HepG2 (cell line): ENCODE data around the gene RSPH9. TPM values are rescaled to one million over a fixed set of nuclear protein-coding genes. Genes with fewer than 3 reads are reported as not detected.

Experiments used
- AGO1 ChIP-seq: fragments of 200-400 bp; formaldehyde crosslinking; IDR thresholded peaks from 2 replicates; pipeline ENCODE4 v1.6.1; 2017; ENCODE audit warnings: mild to moderate bottlenecking, low read depth, low read length, moderate library complexity; ENCODE audit not compliant: poor library complexity, severe bottlenecking
- ELF4 ChIP-seq: sonication (generic); formaldehyde crosslinking; IDR thresholded peaks from 2 replicates; pipeline ENCODE4 v1.5.0; 2020; ENCODE audit warnings: missing genetic modification reagents, mild to moderate bottlenecking, moderate library complexity, borderline replicate concordance
- ZZZ3 ChIP-seq: sonication (generic); formaldehyde crosslinking; IDR thresholded peaks from 2 replicates; pipeline ENCODE4 v1.4.0; 2020; ENCODE audit warnings: missing genetic modification reagents, mild to moderate bottlenecking, borderline replicate concordance
- polyA plus RNA-seq, 8 experiments: library from polyadenylated mRNA; depleted of rRNA in 3 of 8; stranded (reverse) in 7 of 8; unstranded in 1 of 8; fragments of >200 nt; fragmentation: Illumina TruSeq in 4 of 8; extraction: Trizol in 4 of 8; gene quantifications; 2 replicates each; pipeline versions ENCODE4 v1.2.1 to v1.2.3, GENCODE V29; 2011 to 2016; ENCODE audit warnings: low read depth in 4 of 8, missing spikeins in 1 of 8, mixed read lengths in 1 of 8; ENCODE audit not compliant: insufficient read depth in 1 of 8
- total RNA-seq, 5 experiments: library from RNA; depleted of rRNA; stranded (reverse); fragments of >200 nt; fragmentation: Illumina TruSeq; extraction: Trizol; gene quantifications; 2 replicates each; pipeline ENCODE4 v1.2.3, GENCODE V29; 2016; ENCODE audit warnings: low read depth in 1 of 5
- TF ChIP-seq, protein P1 (sequence below): sonication (generic); formaldehyde crosslinking; IDR thresholded peaks from 2 replicates; pipeline ENCODE4 v1.4.0; 2020; ENCODE audit warnings: missing genetic modification reagents
- TF ChIP-seq, protein P2 (sequence below): sonication (generic); formaldehyde crosslinking; IDR thresholded peaks from 2 replicates; pipeline ENCODE4 v1.4.0; 2020; ENCODE audit warnings: missing genetic modification reagents
- TF ChIP-seq, protein P3 (sequence below), 2 experiments: IDR thresholded peaks; 2 replicates each; pipeline ENCODE4 v1.6.1; 2011 to 2012; ENCODE audit warnings: low read length in 2 of 2, borderline replicate concordance in 1 of 2, low read depth in 1 of 2, mild to moderate bottlenecking in 1 of 2, moderate library complexity in 1 of 2
- TF ChIP-seq, protein P4 (sequence below): sonication (generic); formaldehyde crosslinking; IDR thresholded peaks from 2 replicates; pipeline ENCODE4 v1.4.0; 2020; ENCODE audit warnings: missing genetic modification reagents, mild to moderate bottlenecking, borderline replicate concordance
- TF ChIP-seq, protein P5 (sequence below): sonication (generic); formaldehyde crosslinking; IDR thresholded peaks from 2 replicates; pipeline ENCODE4 v1.5.0; 2020; ENCODE audit warnings: mild to moderate bottlenecking, missing genetic modification reagents
- TF ChIP-seq, protein P6 (sequence below): sonication (generic); formaldehyde crosslinking; IDR thresholded peaks from 2 replicates; pipeline ENCODE4 v1.8.0; 2022; ENCODE audit warnings: mild to moderate bottlenecking, missing genetic modification reagents, borderline replicate concordance

The RSPH9 gene
- total and polyA plus RNA-seq, 2 of the 13 experiments (the other 11 are each of a cell fraction or from before 2014, with no cell fraction given) = 0.04 TPM; not detected in 1

DNA sequence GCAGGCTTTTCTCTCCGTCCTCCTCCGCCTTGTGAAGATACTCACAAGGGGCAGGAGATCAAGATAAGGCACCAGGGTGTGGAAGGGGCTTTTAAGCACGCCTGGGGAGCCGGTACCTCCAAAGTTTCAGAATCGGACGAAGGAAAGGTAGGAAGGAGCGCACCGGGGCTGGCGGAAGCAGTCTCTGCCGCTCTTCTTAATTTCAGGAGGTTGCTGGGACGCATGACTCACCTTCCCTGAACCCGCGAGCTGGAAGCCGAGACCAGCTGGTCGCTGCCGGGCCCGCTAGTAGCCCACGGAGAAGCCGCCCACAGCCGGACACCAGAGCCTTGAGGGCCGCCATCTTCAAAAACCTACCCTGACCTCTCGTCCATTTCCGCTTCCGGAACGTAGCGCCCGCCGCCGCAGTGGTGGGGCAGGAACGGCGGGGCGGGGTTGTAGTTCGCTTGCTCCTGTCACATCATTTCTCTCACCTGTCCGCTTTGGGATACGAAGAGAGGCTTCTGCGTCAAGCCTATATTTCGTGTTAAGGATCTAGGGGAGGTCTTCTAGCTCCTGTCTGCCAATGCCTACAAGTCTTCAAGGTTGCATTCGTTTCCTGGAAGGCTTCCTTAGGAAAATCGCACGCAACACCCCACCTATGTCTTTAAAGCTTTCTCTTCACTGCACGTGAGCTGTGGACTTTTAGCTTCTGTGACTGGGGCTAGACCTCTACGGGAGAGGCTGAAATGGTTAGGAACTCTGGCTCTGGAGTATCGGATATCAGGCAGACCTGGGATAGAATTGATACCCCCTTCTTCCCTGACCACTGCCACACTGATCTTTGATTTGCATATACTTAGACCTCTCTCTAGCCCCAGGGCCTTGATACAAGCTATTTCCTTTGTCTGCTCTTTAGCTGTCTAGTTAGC is 42.9 kb downstream of the RSPH9 start, which contains the start of gene MRPS18A (continued):
- TF ChIP-seq, protein P1, sequence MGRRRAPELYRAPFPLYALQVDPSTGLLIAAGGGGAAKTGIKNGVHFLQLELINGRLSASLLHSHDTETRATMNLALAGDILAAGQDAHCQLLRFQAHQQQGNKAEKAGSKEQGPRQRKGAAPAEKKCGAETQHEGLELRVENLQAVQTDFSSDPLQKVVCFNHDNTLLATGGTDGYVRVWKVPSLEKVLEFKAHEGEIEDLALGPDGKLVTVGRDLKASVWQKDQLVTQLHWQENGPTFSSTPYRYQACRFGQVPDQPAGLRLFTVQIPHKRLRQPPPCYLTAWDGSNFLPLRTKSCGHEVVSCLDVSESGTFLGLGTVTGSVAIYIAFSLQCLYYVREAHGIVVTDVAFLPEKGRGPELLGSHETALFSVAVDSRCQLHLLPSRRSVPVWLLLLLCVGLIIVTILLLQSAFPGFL (CRISPR knock-in tag) = no peak
- TF ChIP-seq ZZZ3 (CRISPR knock-in tag) = no peak
- TF ChIP-seq, protein P2, sequence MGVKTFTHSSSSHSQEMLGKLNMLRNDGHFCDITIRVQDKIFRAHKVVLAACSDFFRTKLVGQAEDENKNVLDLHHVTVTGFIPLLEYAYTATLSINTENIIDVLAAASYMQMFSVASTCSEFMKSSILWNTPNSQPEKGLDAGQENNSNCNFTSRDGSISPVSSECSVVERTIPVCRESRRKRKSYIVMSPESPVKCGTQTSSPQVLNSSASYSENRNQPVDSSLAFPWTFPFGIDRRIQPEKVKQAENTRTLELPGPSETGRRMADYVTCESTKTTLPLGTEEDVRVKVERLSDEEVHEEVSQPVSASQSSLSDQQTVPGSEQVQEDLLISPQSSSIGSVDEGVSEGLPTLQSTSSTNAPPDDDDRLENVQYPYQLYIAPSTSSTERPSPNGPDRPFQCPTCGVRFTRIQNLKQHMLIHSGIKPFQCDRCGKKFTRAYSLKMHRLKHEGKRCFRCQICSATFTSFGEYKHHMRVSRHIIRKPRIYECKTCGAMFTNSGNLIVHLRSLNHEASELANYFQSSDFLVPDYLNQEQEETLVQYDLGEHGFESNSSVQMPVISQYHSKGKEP = no peak
- no peak for TF ChIP-seq ELF4 (CRISPR knock-in tag)
- TF ChIP-seq, protein P3, sequence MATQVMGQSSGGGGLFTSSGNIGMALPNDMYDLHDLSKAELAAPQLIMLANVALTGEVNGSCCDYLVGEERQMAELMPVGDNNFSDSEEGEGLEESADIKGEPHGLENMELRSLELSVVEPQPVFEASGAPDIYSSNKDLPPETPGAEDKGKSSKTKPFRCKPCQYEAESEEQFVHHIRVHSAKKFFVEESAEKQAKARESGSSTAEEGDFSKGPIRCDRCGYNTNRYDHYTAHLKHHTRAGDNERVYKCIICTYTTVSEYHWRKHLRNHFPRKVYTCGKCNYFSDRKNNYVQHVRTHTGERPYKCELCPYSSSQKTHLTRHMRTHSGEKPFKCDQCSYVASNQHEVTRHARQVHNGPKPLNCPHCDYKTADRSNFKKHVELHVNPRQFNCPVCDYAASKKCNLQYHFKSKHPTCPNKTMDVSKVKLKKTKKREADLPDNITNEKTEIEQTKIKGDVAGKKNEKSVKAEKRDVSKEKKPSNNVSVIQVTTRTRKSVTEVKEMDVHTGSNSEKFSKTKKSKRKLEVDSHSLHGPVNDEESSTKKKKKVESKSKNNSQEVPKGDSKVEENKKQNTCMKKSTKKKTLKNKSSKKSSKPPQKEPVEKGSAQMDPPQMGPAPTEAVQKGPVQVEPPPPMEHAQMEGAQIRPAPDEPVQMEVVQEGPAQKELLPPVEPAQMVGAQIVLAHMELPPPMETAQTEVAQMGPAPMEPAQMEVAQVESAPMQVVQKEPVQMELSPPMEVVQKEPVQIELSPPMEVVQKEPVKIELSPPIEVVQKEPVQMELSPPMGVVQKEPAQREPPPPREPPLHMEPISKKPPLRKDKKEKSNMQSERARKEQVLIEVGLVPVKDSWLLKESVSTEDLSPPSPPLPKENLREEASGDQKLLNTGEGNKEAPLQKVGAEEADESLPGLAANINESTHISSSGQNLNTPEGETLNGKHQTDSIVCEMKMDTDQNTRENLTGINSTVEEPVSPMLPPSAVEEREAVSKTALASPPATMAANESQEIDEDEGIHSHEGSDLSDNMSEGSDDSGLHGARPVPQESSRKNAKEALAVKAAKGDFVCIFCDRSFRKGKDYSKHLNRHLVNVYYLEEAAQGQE (IDR thresholded peaks at IDR 0.05; ENCODE audit: borderline replicate concordance in 1 of 2, low read depth in 1 of 2, low read length in 2 of 2) = no peak
- TF ChIP-seq, protein P4, sequence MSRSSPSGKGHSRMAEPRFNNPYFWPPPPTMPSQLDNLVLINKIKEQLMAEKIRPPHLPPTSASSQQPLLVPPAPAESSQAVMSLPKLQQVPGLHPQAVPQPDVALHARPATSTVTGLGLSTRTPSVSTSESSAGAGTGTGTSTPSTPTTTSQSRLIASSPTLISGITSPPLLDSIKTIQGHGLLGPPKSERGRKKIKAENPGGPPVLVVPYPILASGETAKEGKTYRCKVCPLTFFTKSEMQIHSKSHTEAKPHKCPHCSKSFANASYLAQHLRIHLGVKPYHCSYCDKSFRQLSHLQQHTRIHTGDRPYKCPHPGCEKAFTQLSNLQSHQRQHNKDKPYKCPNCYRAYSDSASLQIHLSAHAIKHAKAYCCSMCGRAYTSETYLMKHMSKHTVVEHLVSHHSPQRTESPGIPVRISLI = no peak; the same call in 1 of the 2 replicates
- TF ChIP-seq, protein P5, sequence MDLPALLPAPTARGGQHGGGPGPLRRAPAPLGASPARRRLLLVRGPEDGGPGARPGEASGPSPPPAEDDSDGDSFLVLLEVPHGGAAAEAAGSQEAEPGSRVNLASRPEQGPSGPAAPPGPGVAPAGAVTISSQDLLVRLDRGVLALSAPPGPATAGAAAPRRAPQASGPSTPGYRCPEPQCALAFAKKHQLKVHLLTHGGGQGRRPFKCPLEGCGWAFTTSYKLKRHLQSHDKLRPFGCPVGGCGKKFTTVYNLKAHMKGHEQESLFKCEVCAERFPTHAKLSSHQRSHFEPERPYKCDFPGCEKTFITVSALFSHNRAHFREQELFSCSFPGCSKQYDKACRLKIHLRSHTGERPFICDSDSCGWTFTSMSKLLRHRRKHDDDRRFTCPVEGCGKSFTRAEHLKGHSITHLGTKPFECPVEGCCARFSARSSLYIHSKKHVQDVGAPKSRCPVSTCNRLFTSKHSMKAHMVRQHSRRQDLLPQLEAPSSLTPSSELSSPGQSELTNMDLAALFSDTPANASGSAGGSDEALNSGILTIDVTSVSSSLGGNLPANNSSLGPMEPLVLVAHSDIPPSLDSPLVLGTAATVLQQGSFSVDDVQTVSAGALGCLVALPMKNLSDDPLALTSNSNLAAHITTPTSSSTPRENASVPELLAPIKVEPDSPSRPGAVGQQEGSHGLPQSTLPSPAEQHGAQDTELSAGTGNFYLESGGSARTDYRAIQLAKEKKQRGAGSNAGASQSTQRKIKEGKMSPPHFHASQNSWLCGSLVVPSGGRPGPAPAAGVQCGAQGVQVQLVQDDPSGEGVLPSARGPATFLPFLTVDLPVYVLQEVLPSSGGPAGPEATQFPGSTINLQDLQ (CRISPR knock-in tag) = no peak
- TF ChIP-seq, protein P6, sequence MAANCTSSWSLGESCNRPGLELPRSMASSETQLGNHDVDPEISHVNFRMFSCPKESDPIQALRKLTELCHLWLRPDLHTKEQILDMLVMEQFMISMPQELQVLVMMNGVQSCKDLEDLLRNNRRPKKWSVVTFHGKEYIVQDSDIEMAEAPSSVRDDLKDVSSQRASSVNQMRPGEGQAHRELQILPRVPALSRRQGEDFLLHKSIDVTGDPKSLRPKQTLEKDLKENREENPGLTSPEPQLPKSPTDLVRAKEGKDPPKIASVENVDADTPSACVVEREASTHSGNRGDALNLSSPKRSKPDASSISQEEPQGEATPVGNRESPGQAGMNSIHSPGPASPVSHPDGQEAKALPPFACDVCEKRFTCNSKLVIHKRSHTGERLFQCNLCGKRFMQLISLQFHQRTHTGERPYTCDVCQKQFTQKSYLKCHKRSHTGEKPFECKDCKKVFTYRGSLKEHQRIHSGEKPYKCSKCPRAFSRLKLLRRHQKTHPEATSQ = no peak
- peak; percentile 67 for TF ChIP-seq AGO1
